AG04449 (cell line): ENCODE results near the gene ATP8A2.
"Not testable (repeated sequence)": the region's sequence is repeated elsewhere in the genome, so short reads cannot be mapped to it uniquely, and the experiment has no call there.

Experiments
- CTCF ChIA-PET: fragments of 350-600 bp; formaldehyde crosslinking; extraction: SDS; loops from one replicate; lab custom pipeline; 2021; ENCODE audit warnings: antibody characterized with exemption; lab: Yijun Ruan, JAX
- POLR2A ChIA-PET: fragments of 400-600, 350-600 bp; formaldehyde crosslinking; extraction: SDS; loops from one replicate; lab custom pipeline; 2020; ENCODE audit warnings: antibody characterized with exemption, inconsistent platforms; lab: Yijun Ruan, JAX
- DNase-seq: peaks from one replicate; pipeline ENCODE4 v3.0.0-alpha.2; 2010; ENCODE audit warnings: low read depth, low spot score
- H3K4me3 ChIP-seq: 2 replicates; pipeline ENCODE4 v1.5.1; 2011; ENCODE audit warnings: low read depth, mild to moderate bottlenecking, control low read depth, low read length
- CTCF ChIP-seq: IDR thresholded peaks from one replicate; pipeline ENCODE4 v1.5.1; 2011; ENCODE audit warnings: mild to moderate bottlenecking, moderate library complexity, low read length, control low read depth, inconsistent platforms; ENCODE audit not compliant: insufficient read depth; ENCODE audit errors: missing control alignments

ATP8A2 gene

GRCh38 chr13:25507841-25508240, 136.1 kb downstream of the ATP8A2 start:
- H3K4me3 ChIP-seq = no peak overlapping the region
- POLR2A ChIA-PET = no interaction called here
- CTCF ChIA-PET = no interaction called here
- no peak for TF ChIP-seq CTCF
- DNase-seq = no peak

DNA sequence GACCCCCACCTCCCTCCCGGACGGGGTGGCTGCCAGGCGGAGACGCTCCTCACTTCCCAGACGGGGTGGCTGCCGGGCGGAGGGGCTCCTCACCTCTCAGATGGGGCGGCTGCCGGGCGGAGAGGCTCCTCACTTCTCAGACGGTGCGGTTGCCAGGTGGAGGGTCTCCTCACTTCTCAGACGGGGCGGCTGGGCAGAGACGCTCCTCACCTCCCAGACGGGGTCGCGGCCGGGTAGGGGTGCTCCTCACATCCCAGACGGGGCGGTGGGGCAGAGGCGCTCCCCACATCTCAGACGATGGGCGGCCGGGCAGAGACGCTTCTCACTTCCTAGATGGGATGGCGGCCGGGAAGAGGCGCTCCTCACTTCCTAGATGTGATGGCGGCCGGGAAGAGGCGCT, 141.3 kb downstream of the ATP8A2 start:
- H3K4me3 ChIP-seq, CTCF ChIA-PET, POLR2A ChIA-PET, DNase-seq: not testable (repeated sequence)

DNA sequence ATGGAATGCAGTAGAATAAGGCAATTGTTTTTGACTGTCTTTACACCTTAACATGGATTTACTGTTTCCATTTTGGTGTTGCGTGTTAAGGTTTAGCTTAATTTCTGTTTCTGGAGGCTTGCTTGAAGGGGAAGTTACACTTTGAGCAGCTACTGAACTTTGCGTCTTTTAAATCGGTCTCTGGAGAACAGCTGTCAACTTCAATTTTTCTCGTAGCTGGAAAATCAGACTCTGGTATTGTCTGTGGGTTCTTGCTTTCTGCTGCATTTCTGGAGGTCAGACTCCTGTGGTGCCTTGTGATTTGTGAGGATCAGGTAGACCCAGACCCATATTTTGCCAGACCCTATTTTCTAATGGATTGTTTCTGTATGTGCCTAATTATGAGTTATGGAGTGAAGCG, 146.7 kb downstream of the ATP8A2 start:
- TF ChIP-seq CTCF = no peak
- ChIA-PET POLR2A (no interaction called here), CTCF (no interaction called here)
- DNase-seq = no peak
- H3K4me3 ChIP-seq = no peak overlapping the region

DNA sequence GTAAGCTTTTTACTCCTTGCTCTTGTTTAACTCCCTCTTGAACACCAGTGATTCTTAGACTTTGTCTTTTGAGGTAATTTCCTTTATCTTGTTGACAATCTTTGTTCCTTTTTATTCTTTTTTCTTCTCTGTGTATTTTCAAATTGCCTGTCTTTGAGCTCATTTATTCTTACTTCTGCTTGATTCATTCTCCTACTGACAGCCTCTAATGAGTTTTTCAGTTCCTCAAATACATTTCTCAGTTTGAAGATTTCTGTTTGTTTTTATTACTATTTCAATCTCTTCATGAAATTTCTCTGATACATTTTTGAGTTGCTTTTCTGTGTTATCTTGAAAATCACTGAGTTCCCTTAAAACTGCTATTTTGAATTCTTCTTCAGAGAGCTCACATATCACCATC, 154.1 kb downstream of the ATP8A2 start:
- POLR2A ChIA-PET = no interaction called here
- no peak for DNase-seq
- CTCF ChIA-PET = no interaction called here

GRCh38 chr13:25528266-25528665, 156.5 kb downstream of the ATP8A2 start:
- no peak overlapping the region for H3K4me3 ChIP-seq
- DNase-seq = no peak
- no peak for TF ChIP-seq CTCF
- ChIA-PET POLR2A (no interaction called here), CTCF (no interaction called here)

More for the DNA sequence above, 154.1 kb downstream of the ATP8A2 start:
- H3K4me3 ChIP-seq = no peak overlapping the region
- no peak for TF ChIP-seq CTCF

DNA sequence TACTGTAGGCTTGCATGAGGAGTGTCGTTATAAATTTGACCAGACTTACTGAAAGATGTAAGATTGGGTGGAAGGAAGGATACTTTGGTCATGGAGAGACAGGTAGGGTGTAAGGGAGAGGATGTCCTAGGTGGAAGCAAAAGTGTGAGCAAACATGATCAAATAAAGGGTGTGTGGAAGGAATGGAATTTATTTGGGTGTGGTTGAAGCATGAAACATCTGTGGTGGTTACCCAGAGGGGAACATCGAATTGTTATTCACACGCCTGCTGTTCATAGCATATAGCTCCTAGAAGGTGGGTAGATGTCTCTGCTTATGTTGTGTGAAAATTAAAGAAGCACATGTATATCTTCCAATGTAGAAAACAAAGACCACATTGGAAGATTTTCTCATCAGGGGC, 157.7 kb downstream of the ATP8A2 start:
- no peak for TF ChIP-seq CTCF
- CTCF ChIA-PET = no interaction called here
- DNase-seq = no peak
- H3K4me3 ChIP-seq = no peak overlapping the region
- POLR2A ChIA-PET = no interaction called here

DNA sequence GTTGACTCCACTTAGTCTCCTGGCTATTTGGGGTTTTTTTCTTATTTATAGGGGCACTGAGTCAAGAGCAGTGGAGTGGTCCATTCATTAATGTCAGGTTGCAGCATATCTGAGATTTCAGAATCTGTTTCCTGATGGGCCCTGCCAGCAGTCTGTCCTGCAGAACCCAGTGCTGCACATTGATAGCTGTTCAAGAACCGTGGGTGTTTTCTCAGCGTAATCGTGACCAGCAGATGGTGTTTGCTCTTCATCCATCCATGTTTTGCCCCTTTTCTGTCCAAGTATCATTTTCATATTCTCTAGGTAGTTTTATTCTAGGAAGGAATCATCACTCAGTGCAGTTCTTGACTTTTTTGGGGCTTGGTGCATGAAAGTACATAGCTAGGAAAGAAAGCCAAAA, 166.5 kb downstream of the ATP8A2 start:
- CTCF ChIA-PET = no interaction called here
- no peak for TF ChIP-seq CTCF
- POLR2A ChIA-PET = no interaction called here
- no peak overlapping the region for H3K4me3 ChIP-seq
- no peak for DNase-seq
